Esophagus muscularis mucosa (tissue), 3 donors: ENCODE data around the gene PDE3A.

Experiments used
- CTCF ChIP-seq, 3 experiments: fragments of 200-600 bp in 2 of 3; fragments of 450-650 bp in 1 of 3; sonication (generic) in 2 of 3; IDR thresholded peaks; one replicate each; pipeline ENCODE4 v1.5.1; 2017 to 2019; ENCODE audit warnings: antibody characterized with exemption in 3 of 3, mild to moderate bottlenecking in 2 of 3, moderate library complexity in 1 of 3
- POLR2A ChIP-seq: fragments of 450-650 bp; IDR thresholded peaks from one replicate; pipeline ENCODE4 v1.6.1; 2017; ENCODE audit warnings: antibody characterized with exemption, moderate library complexity, mild to moderate bottlenecking, low read depth
- POLR2AphosphoS5 ChIP-seq, 2 donors: sonication (generic); formaldehyde crosslinking; IDR thresholded peaks; one replicate each; pipeline ENCODE4 v1.6.1; 2017; ENCODE audit warnings: antibody characterized with exemption in 2 of 2

DNA sequence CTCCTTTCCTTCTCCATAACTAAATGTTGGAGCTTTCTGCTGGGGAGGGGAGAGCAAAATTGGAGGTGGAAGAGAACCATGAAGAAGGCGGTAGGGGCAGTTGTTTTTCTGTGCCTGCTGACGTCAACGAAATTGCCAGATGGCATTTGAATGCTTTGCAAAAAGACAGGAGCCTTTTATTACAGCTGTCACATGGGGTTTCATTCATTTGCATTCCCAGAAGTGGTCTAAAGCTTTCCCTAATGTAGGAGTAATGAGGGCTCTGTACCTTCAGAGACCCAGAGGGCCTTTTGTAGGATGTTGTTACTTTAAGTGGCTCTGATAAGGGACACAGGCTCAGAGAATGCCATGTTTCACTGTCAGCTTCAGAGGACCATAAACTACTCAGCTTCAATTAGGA lies 219.7 kb downstream of the PDE3A start:
- TF ChIP-seq POLR2A (no peak), CTCF (IDR thresholded peaks at IDR 0.05) (no peak), POLR2AphosphoS5 (IDR thresholded peaks at IDR 0.05) (no peak)
